Loucy (cell line): Measurements from ENCODE around the gene IQCC.

Experiments
- CTCF ChIP-seq: fragments of 200-600 bp; sonication (generic); conservative IDR thresholded peaks from 2 replicates; pipeline ENCODE4 v1.5.1; 2014; ENCODE audit warnings: mild to moderate bottlenecking, antibody characterized with exemption, low read length
- EZH2phosphoT487 ChIP-seq: fragments of 200-600 bp; IDR thresholded peaks from 2 replicates; pipeline ENCODE4 v1.6.1; 2018; ENCODE audit warnings: antibody characterized with exemption, mild to moderate bottlenecking, moderate library complexity, borderline replicate concordance

GRCh38 chr1:32208469-32208868 lies 3.0 kb downstream of the IQCC start:
- TF ChIP-seq CTCF, result no peak
- no peak for TF ChIP-seq EZH2phosphoT487
